Measurements from ENCODE around the gene FAT1.
"Not testable (repeated sequence)": the region's sequence is repeated elsewhere in the genome, so short reads cannot be mapped to it uniquely, and the experiment has no call there.

The FAT1 gene

GRCh38 chr4:186758929-186759682, 35.5 kb upstream of the FAT1 start:
- TF ChIP-seq, protein P1, sequence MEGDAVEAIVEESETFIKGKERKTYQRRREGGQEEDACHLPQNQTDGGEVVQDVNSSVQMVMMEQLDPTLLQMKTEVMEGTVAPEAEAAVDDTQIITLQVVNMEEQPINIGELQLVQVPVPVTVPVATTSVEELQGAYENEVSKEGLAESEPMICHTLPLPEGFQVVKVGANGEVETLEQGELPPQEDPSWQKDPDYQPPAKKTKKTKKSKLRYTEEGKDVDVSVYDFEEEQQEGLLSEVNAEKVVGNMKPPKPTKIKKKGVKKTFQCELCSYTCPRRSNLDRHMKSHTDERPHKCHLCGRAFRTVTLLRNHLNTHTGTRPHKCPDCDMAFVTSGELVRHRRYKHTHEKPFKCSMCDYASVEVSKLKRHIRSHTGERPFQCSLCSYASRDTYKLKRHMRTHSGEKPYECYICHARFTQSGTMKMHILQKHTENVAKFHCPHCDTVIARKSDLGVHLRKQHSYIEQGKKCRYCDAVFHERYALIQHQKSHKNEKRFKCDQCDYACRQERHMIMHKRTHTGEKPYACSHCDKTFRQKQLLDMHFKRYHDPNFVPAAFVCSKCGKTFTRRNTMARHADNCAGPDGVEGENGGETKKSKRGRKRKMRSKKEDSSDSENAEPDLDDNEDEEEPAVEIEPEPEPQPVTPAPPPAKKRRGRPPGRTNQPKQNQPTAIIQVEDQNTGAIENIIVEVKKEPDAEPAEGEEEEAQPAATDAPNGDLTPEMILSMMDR (conservative IDR thresholded peaks at IDR 0.05; ENCODE audit: low read depth, low read length) = no peak
- no peak overlapping the region for H3K4me3 ChIP-seq (ENCODE audit: low read depth, low read length)
- no peak for DNase-seq (ENCODE audit: low read depth)

DNA sequence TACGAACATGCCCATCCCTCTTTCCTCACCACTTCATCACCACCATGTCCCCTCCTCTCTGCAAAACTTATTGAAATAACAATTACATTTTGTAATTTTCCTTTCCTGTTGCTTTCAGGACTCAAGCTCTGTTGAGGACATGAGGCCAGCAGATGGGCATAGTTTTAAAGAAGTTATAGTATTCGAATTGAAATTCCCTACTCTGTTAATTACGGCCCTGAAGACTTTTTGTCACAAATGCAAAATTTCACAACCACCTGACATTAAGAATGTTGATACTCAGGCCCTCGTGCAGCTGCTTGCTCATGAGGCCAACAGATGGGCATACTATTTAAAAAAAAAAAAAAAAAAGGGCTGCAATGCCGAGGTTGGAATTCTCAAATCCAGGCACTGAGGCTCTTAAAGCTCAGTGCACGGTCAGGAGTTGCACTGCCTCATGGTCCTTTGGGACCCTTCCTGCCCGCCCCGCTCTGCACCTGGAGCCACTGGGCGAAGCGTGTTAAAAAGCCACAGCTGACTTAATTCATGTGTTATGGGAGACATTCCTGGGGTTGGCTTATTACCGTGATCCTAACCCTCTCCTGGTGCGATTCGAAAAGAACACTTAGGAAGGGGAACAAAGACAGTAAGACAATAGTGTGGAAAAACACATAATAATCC, 34.2 kb upstream of the FAT1 start:
- TF ChIP-seq, protein P1 (conservative IDR thresholded peaks at IDR 0.05; ENCODE audit: low read depth, low read length) = no peak
- no peak for DNase-seq (ENCODE audit: low read depth)
- H3K4me3 ChIP-seq (ENCODE audit: low read depth, low read length) = no peak overlapping the region

DNA sequence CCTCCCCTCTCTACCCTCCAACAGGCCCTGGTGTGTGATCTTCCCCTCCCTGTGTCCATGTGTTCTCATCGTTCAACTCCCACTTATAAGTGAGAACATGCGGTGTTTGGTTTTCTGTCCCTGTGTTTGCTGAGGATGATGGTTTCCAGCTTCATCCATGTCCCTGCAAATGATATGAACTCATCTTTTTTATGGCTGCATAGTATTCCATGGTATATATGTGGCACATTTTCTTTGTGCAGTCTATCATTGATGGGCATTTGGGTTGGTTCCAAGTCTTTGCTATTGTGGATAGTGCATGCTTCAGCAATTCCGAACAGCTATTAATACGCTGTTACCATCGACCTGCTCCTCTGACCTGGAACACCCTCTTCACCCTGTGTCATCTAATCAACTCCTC, 32.9 kb upstream of the FAT1 start:
- H3K4me3 ChIP-seq (ENCODE audit: low read depth, low read length) = not testable (repeated sequence)

DNA sequence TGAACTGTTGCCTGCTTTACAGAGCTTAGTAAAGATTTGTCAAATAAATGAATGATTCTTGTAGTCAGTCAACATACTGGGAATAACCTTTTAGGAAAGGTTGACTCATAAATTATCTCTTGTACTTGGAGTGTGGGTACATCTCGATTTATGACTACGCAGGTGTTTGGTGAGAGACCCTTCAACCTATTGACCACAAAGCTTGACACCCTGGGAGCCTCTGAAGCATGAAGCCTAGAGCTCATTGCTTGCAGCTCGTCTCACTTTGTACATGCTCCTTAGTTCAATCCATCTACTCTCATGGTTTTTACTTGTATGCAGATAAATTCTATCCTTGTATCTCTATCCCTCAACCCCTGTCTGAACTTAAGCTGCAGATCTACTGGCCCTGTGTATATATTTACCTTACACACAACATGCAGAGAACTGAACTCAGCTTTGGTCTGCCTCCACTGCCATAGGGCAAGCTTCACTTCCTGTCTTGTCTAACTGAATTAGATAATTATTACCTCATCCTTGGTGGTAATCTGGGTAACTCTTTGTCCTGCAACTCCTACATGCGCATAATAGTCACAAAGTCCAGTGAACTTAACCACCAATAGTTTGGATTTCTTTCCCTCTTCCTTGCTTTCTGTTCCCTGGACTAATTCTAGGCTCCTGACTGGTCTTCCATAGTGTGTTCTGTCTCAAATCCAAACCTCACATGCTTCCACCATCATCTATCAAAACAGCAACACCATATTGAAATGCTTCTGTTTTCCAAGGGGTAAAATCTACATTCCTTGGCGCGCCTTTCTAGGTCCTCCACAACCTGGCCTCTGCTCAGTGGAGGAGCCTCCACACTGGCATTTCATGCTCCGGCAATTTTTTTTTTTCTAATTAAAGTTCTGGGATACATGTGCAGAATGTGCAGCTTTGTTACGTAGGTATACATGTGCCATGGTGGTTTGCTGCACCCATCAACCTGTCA, 32.2 kb upstream of the FAT1 start:
- TF ChIP-seq, protein P1 (conservative IDR thresholded peaks at IDR 0.05; ENCODE audit: low read depth, low read length) = no peak
- no peak for DNase-seq (ENCODE audit: low read depth)
- no peak overlapping the region for H3K4me3 ChIP-seq (ENCODE audit: low read depth, low read length)

More for the DNA sequence above, 32.9 kb upstream of the FAT1 start:
- DNase-seq (ENCODE audit: low read depth) = not testable (repeated sequence)

GRCh38 chr4:186754976-186755375, 31.3 kb upstream of the FAT1 start:
- TF ChIP-seq, protein P1 (conservative IDR thresholded peaks at IDR 0.05; ENCODE audit: low read depth, low read length) = no peak
- H3K4me3 ChIP-seq (ENCODE audit: low read depth, low read length) = no peak overlapping the region
- DNase-seq (ENCODE audit: low read depth) = no peak

DNA sequence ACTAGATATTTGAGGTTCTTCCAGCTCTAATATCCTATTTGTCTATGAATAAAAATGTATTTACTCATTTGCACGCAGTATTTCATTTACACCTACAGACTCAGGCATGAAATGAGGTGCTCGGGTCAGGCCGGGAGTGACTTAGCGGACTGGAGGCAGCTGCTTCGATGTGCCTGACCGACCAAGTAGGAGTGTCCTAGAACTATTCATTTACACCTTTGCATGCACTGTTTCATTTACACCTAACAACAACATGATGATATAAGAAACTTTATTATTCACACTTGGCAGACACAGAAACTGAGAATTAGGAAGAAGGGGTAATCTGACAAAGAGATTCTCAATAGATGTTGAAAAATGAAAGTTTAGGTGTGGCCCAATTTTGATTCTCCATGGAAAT, 28.7 kb upstream of the FAT1 start:
- TF ChIP-seq, protein P1 (conservative IDR thresholded peaks at IDR 0.05; ENCODE audit: low read depth, low read length) = no peak
- DNase-seq (ENCODE audit: low read depth) = no peak
- no peak overlapping the region for H3K4me3 ChIP-seq (ENCODE audit: low read depth, low read length)

All from choroid plexus epithelial cell (primary cell).